Osteoblast (primary cell): Measurements from ENCODE around the gene ROBO2. TPM values are rescaled to one million over a fixed set of nuclear protein-coding genes. Genes with fewer than 3 reads are reported as not detected.

ENCODE experiments used
- DNase-seq: peaks from one replicate; pipeline ENCODE4 v3.0.0; 2011; ENCODE audit warnings: low spot score, mixed read lengths; ENCODE audit not compliant: insufficient read length; ENCODE audit errors: missing footprints
- H2AFZ ChIP-seq: 2 replicates; pipeline ENCODE4 v1.6.0; 2011; ENCODE audit warnings: mild to moderate bottlenecking, low read length
- H3K27ac ChIP-seq: 2 replicates; pipeline ENCODE4 v1.5.1; 2011; ENCODE audit warnings: mild to moderate bottlenecking, low read depth, low read length, moderate library complexity
- H3K27me3 ChIP-seq: 2 replicates; pipeline ENCODE4 v1.6.0; 2012; ENCODE audit warnings: mild to moderate bottlenecking, control low read depth, inconsistent platforms, low read length, moderate library complexity; ENCODE audit not compliant: insufficient read depth
- H3K36me3 ChIP-seq: 2 replicates; pipeline ENCODE4 v1.5.1; 2011; ENCODE audit warnings: mild to moderate bottlenecking, low read length, control low read depth, moderate library complexity; ENCODE audit not compliant: insufficient read depth
- H3K4me1 ChIP-seq: 2 replicates; pipeline ENCODE4 v1.5.1; 2011; ENCODE audit warnings: mild to moderate bottlenecking, low read length, control low read depth, moderate library complexity; ENCODE audit not compliant: insufficient read depth
- H3K4me2 ChIP-seq: 2 replicates; pipeline ENCODE4 v1.6.0; 2011; ENCODE audit warnings: mild to moderate bottlenecking, low read length; ENCODE audit not compliant: insufficient read depth
- H3K4me3 ChIP-seq: fragments of 200-600 bp; sonication (generic); 3 replicates; pipeline ENCODE4 v1.5.1; 2012; ENCODE audit warnings: mild to moderate bottlenecking, low read length, inconsistent platforms; ENCODE audit not compliant: insufficient read depth
- H3K79me2 ChIP-seq: 2 replicates; pipeline ENCODE4 v1.6.0; 2012; ENCODE audit warnings: mild to moderate bottlenecking, low read length, control low read depth, inconsistent platforms; ENCODE audit not compliant: insufficient read depth
- H3K9me3 ChIP-seq: 2 replicates; pipeline ENCODE4 v1.5.1; 2011; ENCODE audit warnings: low read depth, low read length, control low read depth
- H4K20me1 ChIP-seq: 2 replicates; pipeline ENCODE4 v1.6.0; 2012; ENCODE audit warnings: mild to moderate bottlenecking, low read length, control low read depth; ENCODE audit not compliant: insufficient read depth
- total RNA-seq: library from RNA; depleted of rRNA; stranded (reverse); fragments of >200 nt; gene quantifications from 2 replicates; pipeline ENCODE4 v1.2.3, GENCODE V29; 2012
- TF ChIP-seq, protein P1 (sequence below): IDR thresholded peaks from 2 replicates; pipeline ENCODE4 v1.5.1; 2011; ENCODE audit warnings: mild to moderate bottlenecking, low read depth, low read length, moderate library complexity; ENCODE audit errors: extremely low read depth

The ROBO2 gene
- total RNA-seq, 1 donor, result 0.36 TPM

DNA sequence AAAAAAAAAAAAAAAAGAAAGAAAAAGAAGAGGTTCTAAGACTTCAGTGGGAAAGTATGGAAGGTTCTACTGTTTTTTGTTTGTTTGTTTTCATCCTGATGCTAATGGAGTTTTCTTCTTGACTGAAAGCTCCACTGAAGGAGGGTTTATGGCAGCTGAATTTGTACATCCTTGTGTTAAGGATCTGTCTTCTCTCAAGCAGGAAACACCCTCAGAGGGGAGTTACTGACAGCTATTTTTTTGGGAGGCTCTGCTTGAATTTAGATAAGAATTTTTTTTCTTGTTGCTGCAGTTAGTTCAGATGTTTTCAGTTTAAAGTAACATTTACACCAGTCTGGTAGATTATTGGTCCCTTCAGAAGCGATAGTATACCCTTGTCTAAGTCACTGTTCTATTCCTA lies 325.3 kb downstream of the ROBO2 start:
- no peak for DNase-seq
- Histone ChIP-seq H3K4me1 (no peaks in the 10 kb centered on the region), H4K20me1 (no peaks in the 10 kb centered on the region), H3K4me2 (no peak overlapping the region), H3K27me3 (no peaks in the 10 kb centered on the region), H3K36me3 (no peaks in the 10 kb centered on the region), H3K9me3 (peaks cover 2% of the 10 kb centered on the region), H3K4me3 (no peak overlapping the region), H3K79me2 (no peaks in the 10 kb centered on the region), H2AFZ (no peak overlapping the region), H3K27ac (no peak overlapping the region)
- TF ChIP-seq, protein P1, sequence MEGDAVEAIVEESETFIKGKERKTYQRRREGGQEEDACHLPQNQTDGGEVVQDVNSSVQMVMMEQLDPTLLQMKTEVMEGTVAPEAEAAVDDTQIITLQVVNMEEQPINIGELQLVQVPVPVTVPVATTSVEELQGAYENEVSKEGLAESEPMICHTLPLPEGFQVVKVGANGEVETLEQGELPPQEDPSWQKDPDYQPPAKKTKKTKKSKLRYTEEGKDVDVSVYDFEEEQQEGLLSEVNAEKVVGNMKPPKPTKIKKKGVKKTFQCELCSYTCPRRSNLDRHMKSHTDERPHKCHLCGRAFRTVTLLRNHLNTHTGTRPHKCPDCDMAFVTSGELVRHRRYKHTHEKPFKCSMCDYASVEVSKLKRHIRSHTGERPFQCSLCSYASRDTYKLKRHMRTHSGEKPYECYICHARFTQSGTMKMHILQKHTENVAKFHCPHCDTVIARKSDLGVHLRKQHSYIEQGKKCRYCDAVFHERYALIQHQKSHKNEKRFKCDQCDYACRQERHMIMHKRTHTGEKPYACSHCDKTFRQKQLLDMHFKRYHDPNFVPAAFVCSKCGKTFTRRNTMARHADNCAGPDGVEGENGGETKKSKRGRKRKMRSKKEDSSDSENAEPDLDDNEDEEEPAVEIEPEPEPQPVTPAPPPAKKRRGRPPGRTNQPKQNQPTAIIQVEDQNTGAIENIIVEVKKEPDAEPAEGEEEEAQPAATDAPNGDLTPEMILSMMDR, result no peak

DNA sequence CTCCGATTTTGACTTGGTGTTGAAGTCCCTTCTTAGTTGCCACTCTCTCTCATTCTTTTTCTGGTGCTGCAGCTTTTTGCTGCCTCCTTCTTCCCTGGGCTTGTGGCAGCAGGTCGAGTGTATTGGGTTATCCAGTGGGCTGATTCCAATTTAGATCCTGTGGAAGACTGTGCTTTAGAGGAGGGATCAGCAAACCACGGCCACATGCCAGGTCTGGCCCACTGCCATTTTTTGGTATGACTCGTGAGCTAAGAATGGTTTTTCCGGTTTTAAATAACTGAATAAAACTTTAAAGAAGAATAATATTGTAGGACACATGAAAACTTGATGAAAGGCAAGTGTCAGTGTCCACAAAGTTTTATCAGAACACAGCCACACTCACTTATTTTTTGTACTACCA lies 330.5 kb downstream of the ROBO2 start:
- Histone ChIP-seq H3K9me3 (no peaks in the 10 kb centered on the region), H4K20me1 (no peaks in the 10 kb centered on the region), H3K36me3 (no peaks in the 10 kb centered on the region), H3K4me2 (no peak overlapping the region), H3K27me3 (no peaks in the 10 kb centered on the region), H3K4me3 (no peak overlapping the region), H3K27ac (no peak overlapping the region), H2AFZ (no peak overlapping the region), H3K79me2 (no peaks in the 10 kb centered on the region), H3K4me1 (no peaks in the 10 kb centered on the region)
- no peak for DNase-seq
- TF ChIP-seq, protein P1, result no peak

DNA sequence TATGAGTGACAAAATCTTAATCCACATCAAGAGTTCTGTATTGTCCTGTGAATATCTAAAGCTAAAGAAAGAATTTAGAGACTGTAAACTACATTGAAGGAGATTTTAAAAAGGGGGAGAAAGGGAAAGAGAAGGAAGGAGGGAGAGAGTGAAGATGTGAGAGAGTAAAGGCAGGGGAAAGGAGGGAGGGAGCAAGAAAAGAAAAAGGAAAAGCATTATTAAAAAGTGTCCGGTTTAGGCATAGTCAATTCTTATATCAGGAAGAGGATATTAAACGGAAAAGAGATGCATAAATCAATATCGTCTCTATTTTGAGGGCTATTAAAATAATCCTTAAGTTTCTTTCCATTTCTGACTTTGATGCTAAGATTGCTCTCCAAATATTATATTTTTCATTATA lies 332.1 kb downstream of the ROBO2 start:
- Histone ChIP-seq H2AFZ (no peak overlapping the region), H4K20me1 (no peaks in the 10 kb centered on the region)
- TF ChIP-seq, protein P1, result no peak

DNA sequence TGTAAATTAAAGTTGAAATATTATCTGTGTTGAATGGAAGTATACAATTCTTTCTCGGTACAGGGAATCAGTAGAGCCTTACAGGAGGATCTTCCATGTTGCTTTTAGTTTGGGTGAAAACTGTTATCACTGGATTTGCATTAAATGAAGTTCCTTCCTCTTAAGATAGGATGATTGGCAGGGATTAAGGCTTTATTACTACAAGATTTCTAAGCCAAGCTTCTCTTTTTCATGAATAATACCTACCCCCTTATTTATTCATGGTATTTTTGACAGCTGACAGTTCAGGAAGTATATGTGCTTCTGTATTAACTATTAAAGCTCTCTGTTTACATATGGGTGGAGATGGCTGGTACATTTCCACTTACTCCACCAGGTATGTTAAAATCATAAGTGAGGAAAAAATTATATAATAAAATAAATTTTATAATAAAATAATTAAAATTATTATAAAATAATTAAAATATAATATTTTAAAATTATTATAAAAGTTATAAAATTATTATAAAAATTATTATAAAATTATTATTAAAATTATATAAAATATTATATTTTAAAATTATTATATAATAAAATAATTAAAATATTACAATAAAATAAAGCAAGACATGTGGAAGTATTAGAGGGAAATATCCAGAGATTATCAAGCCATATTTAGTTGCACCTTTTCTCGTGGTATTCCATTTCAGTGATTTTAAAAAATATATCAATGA lies 332.9 kb downstream of the ROBO2 start:
- H3K79me2 ChIP-seq, result no peaks in the 10 kb centered on the region
- H3K36me3 ChIP-seq, result no peaks in the 10 kb centered on the region
- H3K4me2 ChIP-seq, result no peak overlapping the region
- no peak for DNase-seq
- TF ChIP-seq, protein P1, result no peak
- no peaks in the 10 kb centered on the region for H3K9me3 ChIP-seq
- no peaks in the 10 kb centered on the region for H3K27me3 ChIP-seq
- H3K4me3 ChIP-seq, result no peak overlapping the region
- no peak overlapping the region for H2AFZ ChIP-seq
- H3K27ac ChIP-seq, result no peak overlapping the region
- H4K20me1 ChIP-seq, result no peaks in the 10 kb centered on the region
- no peaks in the 10 kb centered on the region for H3K4me1 ChIP-seq

More for the DNA sequence above, 332.1 kb downstream of the ROBO2 start:
- no peak for DNase-seq
- H3K4me3 ChIP-seq, result no peak overlapping the region
- H3K79me2 ChIP-seq, result no peaks in the 10 kb centered on the region
- no peaks in the 10 kb centered on the region for H3K9me3 ChIP-seq
- no peak overlapping the region for H3K4me2 ChIP-seq
- no peak overlapping the region for H3K27ac ChIP-seq
- no peaks in the 10 kb centered on the region for H3K27me3 ChIP-seq
- no peaks in the 10 kb centered on the region for H3K36me3 ChIP-seq
- H3K4me1 ChIP-seq, result no peaks in the 10 kb centered on the region
